ENCODE data around the gene ETV6. TPM values are rescaled to one million over a fixed set of nuclear protein-coding genes. Genes with fewer than 3 reads are reported as not detected.
A peak's percentile ranks its signal among the peaks of the same experiment; 100 is the strongest.

The ETV6 gene
- total and polyA plus RNA-seq, 2 of the 8 experiments (the other 6 are each of a cell fraction or from before 2014, with no cell fraction given) = 5.5 to 23.9 TPM

GRCh38 chr12:11767029-11767724 is 117.7 kb downstream of the ETV6 start:
- H4K91ac ChIP-seq (replicated peaks; ENCODE audit: insufficient read length, low read length) = no peak overlapping the region
- H3K9ac ChIP-seq (replicated peaks in 1 of 4; ENCODE audit: extremely low read depth in 1 of 4, low read depth in 3 of 4, low read length in 3 of 4) = no peak overlapping the region; a peak in 1 of 7 replicates
- H3K9me3 ChIP-seq (ENCODE audit: insufficient read depth in 2 of 2, low read depth in 1 of 2, low read length in 1 of 2) = no peaks in the 10 kb centered on the region
- H2BK5ac ChIP-seq (ENCODE audit: low read depth, low read length) = no peak overlapping the region
- WGBS, 2 experiments (ENCODE audit: extremely low coverage in 1 of 2, insufficient coverage in 1 of 2, insufficient read length in 1 of 2, insufficient replicate concordance in 2 of 2, low coverage in 1 of 2, low lambda C conversion rate in 2 of 2, missing lambda C conversion rate in 1 of 2) = 90% methylated on average over 4 of the region's 4 CpGs; no CpG with 5 or more reads in 1 of the 2 experiments
- H2AFZ ChIP-seq (ENCODE audit: low read length) = no peak overlapping the region
- H3K56ac ChIP-seq (replicated peaks; ENCODE audit: insufficient read length, low read depth, low read length) = no peak overlapping the region
- no peaks in the 10 kb centered on the region for H3K79me1 ChIP-seq (ENCODE audit: low read depth, low read length)
- POLR2A ChIA-PET (ENCODE audit: partially characterized antibody) = interaction anchor here (0.8 kb wide), 1 partner anchor 22 kb away, joined by 3 read pairs; no protein-coding TSS in a partner anchor
- H2BK12ac ChIP-seq (ENCODE audit: low read depth, low read length) = no peak overlapping the region
- H4K8ac ChIP-seq (ENCODE audit: extremely low read depth, insufficient read depth, low read length) = no peak overlapping the region
- no peak overlapping the region for H3K23ac ChIP-seq (ENCODE audit: insufficient read length)
- H3K4me1 ChIP-seq (replicated peaks in 1 of 4; ENCODE audit: control insufficient read depth in 3 of 4, insufficient read depth in 4 of 4, low read length in 3 of 4) = peaks cover 6 to 21% (median 7%) of the 10 kb centered on the region in 4 experiments
- no peaks in the 10 kb centered on the region for H3K27me3 ChIP-seq (replicated peaks in 1 of 4; ENCODE audit: control insufficient read depth in 3 of 4, extremely low read depth in 1 of 4, insufficient read depth in 3 of 4, low read length in 3 of 4)
- no peak overlapping the region for H3K4me3 ChIP-seq (ENCODE audit: extremely low read depth in 1 of 4, insufficient read depth in 2 of 4, low read depth in 3 of 4, low read length in 4 of 4)
- no peaks in the 10 kb centered on the region for H4K20me1 ChIP-seq (replicated peaks in 1 of 2; ENCODE audit: control insufficient read depth in 1 of 2, insufficient read depth in 2 of 2, low read length in 2 of 2)
- no peak overlapping the region for H2BK120ac ChIP-seq (replicated peaks; ENCODE audit: low read depth, low read length)
- no peak overlapping the region for H3K4me2 ChIP-seq (ENCODE audit: insufficient read depth in 1 of 2, low read depth in 2 of 2, low read length in 2 of 2)
- H2BK20ac ChIP-seq (ENCODE audit: low read length) = no peak overlapping the region
- H2AK5ac ChIP-seq (ENCODE audit: low read depth, low read length) = no peak overlapping the region
- 0 out of 4 replicates have a peak, but pooled peaks cover 0 to 3% of the 10 kb centered on the region in 2 experiments for H3K79me2 ChIP-seq (ENCODE audit: control insufficient read depth in 1 of 2, insufficient read depth in 2 of 2, low read length in 2 of 2)
- H3K4ac ChIP-seq (replicated peaks; ENCODE audit: insufficient read length, low read depth, low read length) = no peak overlapping the region
- CTCF ChIA-PET (ENCODE audit: partially characterized antibody) = interaction anchor here (1.0 to 2.5 kb wide), 2 partner anchors 45 to 306 kb away, joined by 4 to 6 read pairs; no protein-coding TSS in a partner anchor
- H3K27ac ChIP-seq (ENCODE audit: low read depth, low read length) = no peak overlapping the region
- DNase-seq (ENCODE audit: low read depth in 1 of 2, low spot score in 2 of 2) (no peak), FAIRE-seq (no peak)
- TF ChIP-seq ASH2L (IDR thresholded peaks at IDR 0.05; ENCODE audit: low read length) (no peak), HDAC2 (IDR thresholded peaks at IDR 0.05; ENCODE audit: borderline replicate concordance in 1 of 2, low read depth in 2 of 2, low read length in 2 of 2) (peak in 1 of 2 experiments; percentile 50; a peak in 1 of 4 replicates)
- no peak overlapping the region for H4K5ac ChIP-seq (ENCODE audit: insufficient read length, low read depth, low read length)
- no peaks in the 10 kb centered on the region for H3K23me2 ChIP-seq (ENCODE audit: low read depth, low read length)
- H3K14ac ChIP-seq (ENCODE audit: insufficient read length) = no peak overlapping the region
- no peak overlapping the region for H3K18ac ChIP-seq (ENCODE audit: extremely low read depth, low read length)
- H3K36me3 ChIP-seq (ENCODE audit: control insufficient read depth in 2 of 4, insufficient read depth in 4 of 4, low read length in 3 of 4) = no peaks in the 10 kb centered on the region; a peak in 1 of 8 replicates
- no peak overlapping the region for H2BK15ac ChIP-seq (ENCODE audit: low read length)

Measured in H1 (cell line).